Measurements from ENCODE around the gene ARHGAP18. TPM values are rescaled to one million over a fixed set of nuclear protein-coding genes. Genes with fewer than 3 reads are reported as not detected.

The ARHGAP18 gene
- total RNA-seq, 2 donors from 2014 or later: 14.3 to 17.7 TPM

GRCh38 chr6:129695373-129696027 lies 14.5 kb downstream of the ARHGAP18 start:
- no peak for DNase-seq
- Mint-ChIP-seq H3K27ac (peak overlapping the region; percentile 23), H3K4me3 (peak overlapping the region; percentile 37), H3K4me1 (peaks cover 62% of the 10 kb centered on the region), H3K9me3 (no peaks in the 10 kb centered on the region), H3K36me3 (ENCODE audit: low read depth) (no peaks in the 10 kb centered on the region), H3K27me3 (ENCODE audit: insufficient read depth) (no peaks in the 10 kb centered on the region)
- Histone ChIP-seq H3K4me1 (ENCODE audit: control insufficient read depth, insufficient read depth, low read length) (peaks cover 7% of the 10 kb centered on the region), H3K27ac (ENCODE audit: low read depth, low read length) (no peak overlapping the region), H3K9me3 (ENCODE audit: control insufficient read depth, low read length) (peaks cover 9% of the 10 kb centered on the region), H3K4me3 (ENCODE audit: low read length) (peak overlapping the region; percentile 3), H3K9ac (ENCODE audit: extremely low read depth, low read length, poor library complexity, severe bottlenecking) (no peak overlapping the region), H3K27me3 (ENCODE audit: control insufficient read depth, insufficient read depth, low read length, poor library complexity, severe bottlenecking) (no peaks in the 10 kb centered on the region), H3K36me3 (ENCODE audit: control insufficient read depth, insufficient read depth, low read length) (no peaks in the 10 kb centered on the region)
- WGBS, 2 experiments (ENCODE audit: insufficient coverage in 1 of 2, insufficient read length in 1 of 2): 72% methylated on average over 3 of the region's 3 CpGs; no CpG with 5 or more reads in 1 of the 2 experiments
- no peak for TF ChIP-seq CTCF (conservative IDR thresholded peaks at IDR 0.05)

- H3K9me3 ChIP-seq (ENCODE audit: control insufficient read depth, low read length): no peaks in the 10 kb centered on the region
- H3K9me3 Mint-ChIP-seq: no peaks in the 10 kb centered on the region
- H3K4me1 ChIP-seq (ENCODE audit: control insufficient read depth, insufficient read depth, low read length): peaks cover 7% of the 10 kb centered on the region
- H3K36me3 Mint-ChIP-seq (ENCODE audit: low read depth): no peaks in the 10 kb centered on the region
- no peaks in the 10 kb centered on the region for H3K27me3 Mint-ChIP-seq (ENCODE audit: insufficient read depth)
- no peak for DNase-seq
- no peaks in the 10 kb centered on the region for H3K27me3 ChIP-seq (ENCODE audit: control insufficient read depth, insufficient read depth, low read length, poor library complexity, severe bottlenecking)
- no peak overlapping the region for H3K27ac Mint-ChIP-seq
- no peak for TF ChIP-seq CTCF (conservative IDR thresholded peaks at IDR 0.05)
- no peak overlapping the region for H3K4me3 ChIP-seq (ENCODE audit: low read length)
- no peak overlapping the region for H3K4me3 Mint-ChIP-seq
- peaks cover 62% of the 10 kb centered on the region for H3K4me1 Mint-ChIP-seq
- 92% methylated on average over 2 of the region's 2 CpGs for WGBS, 2 experiments (ENCODE audit: insufficient coverage in 1 of 2, insufficient read length in 1 of 2)
- H3K27ac ChIP-seq (ENCODE audit: low read depth, low read length): no peak overlapping the region
- H3K9ac ChIP-seq (ENCODE audit: extremely low read depth, low read length, poor library complexity, severe bottlenecking): no peak overlapping the region
- H3K36me3 ChIP-seq (ENCODE audit: control insufficient read depth, insufficient read depth, low read length): no peaks in the 10 kb centered on the region
These were observed 15.9 kb downstream of the ARHGAP18 start for GRCh38 chr6:129694036-129694435.

GRCh38 chr6:129692467-129692866 lies 17.5 kb downstream of the ARHGAP18 start:
- H3K27ac ChIP-seq (ENCODE audit: low read depth, low read length): no peak overlapping the region
- Mint-ChIP-seq H3K27me3 (ENCODE audit: insufficient read depth) (no peaks in the 10 kb centered on the region), H3K4me3 (no peak overlapping the region), H3K9me3 (no peaks in the 10 kb centered on the region), H3K27ac (peak overlapping the region; percentile 3), H3K36me3 (ENCODE audit: low read depth) (no peaks in the 10 kb centered on the region), H3K4me1 (peaks cover 63% of the 10 kb centered on the region)
- DNase-seq: no peak
- H3K4me3 ChIP-seq (ENCODE audit: low read length): no peak overlapping the region
- no peaks in the 10 kb centered on the region for H3K36me3 ChIP-seq (ENCODE audit: control insufficient read depth, insufficient read depth, low read length)
- 90% methylated on average over 2 of the region's 2 CpGs for WGBS, 2 experiments (ENCODE audit: insufficient coverage in 1 of 2, insufficient read length in 1 of 2)
- H3K27me3 ChIP-seq (ENCODE audit: control insufficient read depth, insufficient read depth, low read length, poor library complexity, severe bottlenecking): no peaks in the 10 kb centered on the region
- H3K4me1 ChIP-seq (ENCODE audit: control insufficient read depth, insufficient read depth, low read length): peaks cover 7% of the 10 kb centered on the region
- no peaks in the 10 kb centered on the region for H3K9me3 ChIP-seq (ENCODE audit: control insufficient read depth, low read length)
- TF ChIP-seq CTCF (conservative IDR thresholded peaks at IDR 0.05): no peak
- no peak overlapping the region for H3K9ac ChIP-seq (ENCODE audit: extremely low read depth, low read length, poor library complexity, severe bottlenecking)

All from endodermal cell (in vitro differentiated cells).